ENCODE data around the gene SLC35A5.

Gene SLC35A5

GRCh38 chr3:112572701-112573100, 10.9 kb downstream of the SLC35A5 start:
- DNase-seq = no peak

- no peak for DNase-seq
These were observed 17.4 kb downstream of the SLC35A5 start for GRCh38 chr3:112579232-112579631.

DNA sequence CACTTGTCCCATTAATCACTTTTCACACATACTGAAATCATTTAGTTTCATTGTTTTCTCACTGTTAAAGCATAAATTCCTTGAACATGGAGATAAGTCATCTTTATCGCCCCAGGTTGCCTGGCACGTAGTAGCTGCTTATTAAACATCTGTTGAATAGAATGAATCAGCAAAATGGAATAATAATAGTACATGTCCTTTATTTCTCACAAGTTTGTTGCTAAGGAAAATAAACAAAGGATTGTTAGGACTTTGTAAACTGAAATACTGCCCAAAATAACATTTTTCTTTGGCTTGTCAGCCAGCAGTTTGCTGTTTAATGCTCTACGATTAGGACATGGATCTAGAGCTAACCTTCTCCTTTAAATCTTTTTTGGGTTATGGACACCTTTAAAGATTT, 17.9 kb downstream of the SLC35A5 start:
- no peak for DNase-seq

DNA sequence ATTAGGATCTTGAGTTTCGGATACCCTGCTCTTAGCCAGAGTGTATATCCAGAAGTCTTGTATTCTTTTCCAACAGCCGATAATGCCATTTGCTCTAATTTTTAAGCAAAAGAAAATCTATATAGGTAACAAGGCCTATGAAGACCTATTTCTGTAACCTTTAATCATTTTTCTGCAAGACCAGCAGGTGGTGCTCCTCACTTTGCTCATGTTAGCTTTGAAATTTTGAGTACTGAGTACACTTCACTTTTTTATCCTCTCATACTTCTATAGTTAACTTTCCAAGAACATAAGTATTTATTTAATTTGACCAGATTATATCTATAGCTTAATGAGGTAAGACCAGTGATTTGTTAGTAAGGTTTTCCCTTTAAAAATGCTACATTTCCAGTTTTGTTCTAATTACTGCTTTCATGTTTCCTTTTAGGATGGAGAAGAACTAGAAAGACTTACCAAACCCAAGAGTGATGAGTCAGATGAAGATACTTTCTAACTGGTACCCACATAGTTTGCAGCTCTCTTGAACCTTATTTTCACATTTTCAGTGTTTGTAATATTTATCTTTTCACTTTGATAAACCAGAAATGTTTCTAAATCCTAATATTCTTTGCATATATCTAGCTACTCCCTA, 20.5 kb downstream of the SLC35A5 start:
- peak; percentile 64 for DNase-seq

DNA sequence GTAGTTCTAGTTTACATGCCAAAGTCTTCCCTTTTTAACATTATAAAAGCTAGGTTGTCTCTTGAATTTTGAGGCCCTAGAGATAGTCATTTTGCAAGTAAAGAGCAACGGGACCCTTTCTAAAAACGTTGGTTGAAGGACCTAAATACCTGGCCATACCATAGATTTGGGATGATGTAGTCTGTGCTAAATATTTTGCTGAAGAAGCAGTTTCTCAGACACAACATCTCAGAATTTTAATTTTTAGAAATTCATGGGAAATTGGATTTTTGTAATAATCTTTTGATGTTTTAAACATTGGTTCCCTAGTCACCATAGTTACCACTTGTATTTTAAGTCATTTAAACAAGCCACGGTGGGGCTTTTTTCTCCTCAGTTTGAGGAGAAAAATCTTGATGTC, 21.3 kb downstream of the SLC35A5 start:
- no peak for DNase-seq

DNA sequence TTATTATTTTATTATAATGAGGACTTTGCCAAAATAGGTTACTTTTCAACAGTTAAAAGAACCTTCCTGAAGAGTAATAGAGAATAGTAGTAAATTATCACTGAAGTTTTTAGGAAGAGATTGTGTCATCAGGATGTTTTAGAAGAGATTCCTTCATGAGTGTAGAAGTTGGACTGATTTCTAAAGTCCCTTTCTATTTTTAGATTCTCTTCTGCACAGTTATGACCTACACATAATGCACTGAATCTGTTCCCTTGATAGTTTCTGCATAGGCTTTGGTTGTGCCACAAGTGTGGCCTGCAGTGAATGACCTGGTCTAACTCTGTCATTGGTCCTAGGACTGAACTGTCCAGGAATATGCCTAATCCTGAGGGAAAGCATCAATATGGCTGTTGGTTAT, 23.9 kb downstream of the SLC35A5 start:
- no peak for DNase-seq

GRCh38 chr3:112587336-112587735, 25.5 kb downstream of the SLC35A5 start:
- no peak for DNase-seq

DNA sequence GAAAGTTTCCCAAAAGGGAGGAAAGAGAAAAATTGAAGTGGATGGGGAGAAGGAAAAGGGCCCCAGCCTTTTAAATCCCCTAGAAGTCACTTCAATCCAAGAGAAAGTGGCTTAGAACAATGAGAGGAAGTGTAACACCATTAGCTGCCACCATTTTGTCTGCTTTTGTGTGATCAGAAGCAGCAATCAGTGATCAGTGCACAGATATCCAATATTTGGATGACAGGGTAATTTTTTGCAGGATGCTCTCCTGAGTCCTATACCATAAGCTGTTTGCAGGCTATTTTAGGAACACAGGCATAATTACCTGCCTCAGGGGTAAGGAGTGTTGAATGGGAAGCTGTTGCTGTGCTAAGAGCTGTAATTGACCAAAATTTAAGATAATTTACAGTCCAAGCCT, 31.4 kb downstream of the SLC35A5 start:
- no peak for DNase-seq

DNA sequence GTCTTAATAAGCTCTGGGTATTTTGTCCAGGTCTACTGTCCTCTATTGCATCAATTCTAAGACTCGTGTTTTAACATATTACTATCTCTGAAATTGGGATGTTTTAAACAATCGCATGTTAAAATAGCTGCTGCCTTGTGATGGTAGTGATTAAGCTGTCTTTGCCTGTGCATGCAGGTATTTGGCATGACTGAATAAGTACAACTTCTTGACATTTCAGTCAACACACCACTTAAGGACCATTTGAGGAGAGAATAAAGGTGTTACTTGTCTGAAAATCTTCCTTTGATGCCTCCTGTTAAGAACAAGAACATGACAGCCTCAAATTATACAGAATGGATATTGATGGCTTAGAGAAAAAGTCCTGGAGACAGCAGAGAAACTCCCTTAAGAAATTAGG, 33.0 kb downstream of the SLC35A5 start:
- DNase-seq = no peak

DNA sequence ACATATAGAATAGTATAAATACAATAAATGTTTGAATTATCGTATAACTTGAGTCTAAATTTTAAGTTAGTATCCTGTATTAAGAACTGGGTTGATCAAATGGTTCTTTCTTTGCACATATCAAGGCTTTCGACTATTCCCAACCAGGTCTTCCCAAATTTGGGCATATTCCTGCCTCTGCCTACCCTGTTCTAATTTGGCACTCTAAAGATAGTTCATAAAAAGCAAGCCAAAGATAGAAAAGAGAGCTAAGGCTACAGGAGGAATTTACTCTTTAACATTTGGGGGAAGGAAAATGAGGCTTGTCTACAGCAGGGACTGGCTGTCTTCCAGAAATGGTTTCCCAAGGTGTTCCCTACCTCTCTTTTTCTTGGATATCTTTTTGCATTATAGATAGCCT, 36.1 kb downstream of the SLC35A5 start:
- DNase-seq = no peak

DNA sequence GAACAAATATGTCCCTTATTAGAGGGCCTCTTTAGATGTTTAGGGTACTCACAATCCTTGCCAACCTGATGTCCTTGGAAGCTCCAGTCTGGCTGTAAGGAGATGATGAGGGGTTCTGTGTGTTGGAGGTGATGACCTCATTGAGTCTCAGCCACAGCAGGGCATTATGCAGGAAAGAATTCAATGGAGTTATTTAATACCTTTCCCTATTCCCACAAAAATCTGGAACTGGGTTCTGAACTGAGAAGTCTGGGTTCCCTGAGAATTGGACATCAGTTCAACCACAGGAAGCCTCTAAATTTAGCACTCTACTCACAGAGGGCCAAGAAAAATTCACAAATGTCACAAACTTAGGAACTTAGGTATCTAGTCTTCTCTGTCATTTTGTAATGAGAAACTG, 36.9 kb downstream of the SLC35A5 start:
- DNase-seq = no peak

- no peak for DNase-seq
These were observed 40.5 kb downstream of the SLC35A5 start for GRCh38 chr3:112602217-112602838.

DNA sequence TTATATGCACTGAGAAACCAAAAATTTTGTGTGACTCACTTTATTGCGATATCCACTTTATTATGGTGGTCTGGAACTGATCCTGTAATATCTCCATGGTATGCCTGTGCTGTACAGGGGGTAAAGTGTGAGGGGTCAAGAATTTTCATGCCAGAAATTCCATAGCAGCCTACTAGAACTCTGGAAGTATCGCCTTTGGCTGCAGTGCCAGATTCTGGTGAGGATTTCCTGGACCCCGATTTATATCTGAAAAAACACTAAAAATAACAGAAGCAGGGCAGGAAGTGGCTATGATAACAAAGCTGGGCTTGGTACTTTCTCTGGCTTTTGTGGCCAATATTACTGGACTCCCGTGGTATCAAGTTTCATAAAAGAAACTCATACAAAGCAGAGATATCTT, 42.7 kb downstream of the SLC35A5 start:
- no peak for DNase-seq

GRCh38 chr3:112605285-112605684, 43.4 kb downstream of the SLC35A5 start:
- no peak for DNase-seq

DNA sequence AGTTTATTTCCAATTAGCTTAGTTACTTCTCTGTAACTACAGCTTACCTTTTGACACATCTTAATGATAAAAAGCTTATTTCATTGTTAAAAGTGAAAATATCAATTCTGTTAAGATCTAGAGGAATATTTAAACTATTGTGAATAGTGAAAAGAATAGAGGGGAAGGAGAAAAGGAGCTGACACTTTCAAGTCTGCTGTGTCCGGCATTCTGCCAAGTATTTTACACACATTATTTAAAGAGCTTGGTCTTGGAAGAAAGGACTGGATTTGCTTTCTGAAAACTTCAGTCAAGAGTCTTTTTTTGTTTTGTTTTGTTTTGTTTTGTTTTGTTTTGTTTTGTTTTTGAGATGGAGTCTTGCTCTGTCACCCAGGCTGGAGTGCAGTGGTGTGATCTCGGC, 44.3 kb downstream of the SLC35A5 start:
- no peak for DNase-seq

GRCh38 chr3:112607863-112608262, 46.0 kb downstream of the SLC35A5 start:
- no peak for DNase-seq

DNA sequence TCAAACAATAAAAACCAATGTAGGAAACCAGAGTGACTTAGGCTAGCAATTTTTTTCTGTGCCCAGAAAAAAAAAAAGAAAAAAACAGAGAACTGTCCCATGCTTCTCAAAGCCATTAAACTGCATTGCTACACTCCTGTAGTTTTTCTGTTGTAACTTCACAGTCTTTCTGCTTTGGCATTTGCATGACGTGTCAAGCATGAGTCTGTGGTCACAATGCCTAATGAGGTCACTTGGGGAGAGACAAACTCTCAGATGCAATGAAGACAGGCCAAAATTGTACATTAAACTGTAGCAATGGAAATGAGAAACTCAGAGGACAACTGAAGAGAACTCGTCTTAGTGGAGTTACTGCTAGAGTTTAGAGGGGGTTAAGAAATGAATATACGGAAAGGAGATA, 48.3 kb downstream of the SLC35A5 start:
- no peak for DNase-seq

DNA sequence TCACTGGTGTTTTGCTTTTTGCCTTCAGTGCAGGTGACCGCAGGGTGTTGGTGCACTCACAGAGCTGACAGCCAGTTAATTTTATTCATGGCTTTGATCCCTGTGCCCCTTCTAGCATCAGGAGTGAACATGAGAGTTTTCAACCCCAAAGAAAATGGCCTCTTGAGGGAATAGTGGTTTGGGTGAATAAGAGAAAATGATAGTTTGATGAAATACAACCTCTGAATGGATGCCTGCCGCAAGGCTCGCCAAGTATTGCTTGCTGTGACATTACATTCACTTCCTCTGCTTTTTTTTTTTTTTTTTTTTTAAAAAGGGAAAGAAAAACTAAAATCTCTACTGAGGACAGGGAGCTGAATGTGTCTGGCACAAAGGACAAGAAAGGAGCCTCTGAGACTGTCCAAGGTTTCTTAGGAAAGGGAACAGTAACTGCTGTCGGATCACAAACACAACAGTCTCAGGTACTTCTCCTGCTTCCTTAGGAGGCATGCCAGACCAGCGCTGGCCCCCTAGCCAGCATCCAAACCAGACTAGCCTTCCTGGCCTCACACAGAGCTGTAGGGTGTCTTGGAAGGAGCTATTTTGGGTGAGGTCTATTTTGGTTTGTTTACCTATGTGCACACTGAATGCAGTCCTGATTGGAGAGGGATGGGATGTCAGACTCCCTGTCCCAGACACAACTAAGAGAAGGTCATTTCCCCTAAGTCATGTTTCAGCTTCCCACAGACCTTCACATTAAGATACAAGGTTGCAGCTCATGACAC, 50.1 kb downstream of the SLC35A5 start:
- no peak for DNase-seq

GRCh38 chr3:112615989-112616731, 54.3 kb downstream of the SLC35A5 start:
- no peak for DNase-seq

GRCh38 chr3:112617285-112617684, 55.4 kb downstream of the SLC35A5 start:
- DNase-seq = peak; percentile 25

DNA sequence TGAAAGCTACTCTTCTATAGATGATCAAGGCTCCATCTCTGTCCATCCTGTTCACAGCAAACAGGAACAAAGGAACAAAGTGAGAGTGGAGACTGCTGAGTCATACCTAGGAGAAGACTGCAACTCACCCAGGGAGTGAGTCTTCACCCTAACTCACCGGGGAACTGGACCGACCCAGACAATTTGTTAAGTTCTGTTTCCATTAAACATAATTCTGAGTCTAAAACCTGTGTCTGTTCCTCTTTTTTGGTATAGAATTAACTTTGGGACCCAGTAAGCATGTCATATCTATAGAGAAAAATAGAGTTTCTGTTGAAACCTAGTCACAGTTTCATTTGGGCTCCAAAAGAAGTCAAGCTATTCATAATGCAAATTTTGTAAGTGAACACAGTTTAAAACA, 57.5 kb downstream of the SLC35A5 start:
- no peak for DNase-seq

DNA sequence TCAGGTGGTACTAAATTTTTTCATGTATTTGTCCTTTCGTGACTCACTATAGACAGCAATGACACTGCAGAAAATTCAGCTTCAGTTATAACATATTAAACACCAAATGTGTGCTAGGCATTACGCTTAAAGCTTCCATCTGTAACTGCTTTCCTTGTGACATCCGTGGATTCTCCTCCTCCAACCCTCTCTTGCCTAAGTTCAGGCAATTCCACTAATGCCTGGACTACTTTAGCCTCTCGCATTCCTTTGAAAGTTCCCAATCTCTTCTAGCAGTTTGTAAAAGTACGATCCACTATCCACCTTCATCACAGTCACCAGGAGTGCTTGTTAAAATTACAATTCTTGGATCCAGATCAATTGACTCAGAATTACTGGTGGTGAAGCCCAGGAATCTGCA, 61.4 kb downstream of the SLC35A5 start:
- no peak for DNase-seq

DNA sequence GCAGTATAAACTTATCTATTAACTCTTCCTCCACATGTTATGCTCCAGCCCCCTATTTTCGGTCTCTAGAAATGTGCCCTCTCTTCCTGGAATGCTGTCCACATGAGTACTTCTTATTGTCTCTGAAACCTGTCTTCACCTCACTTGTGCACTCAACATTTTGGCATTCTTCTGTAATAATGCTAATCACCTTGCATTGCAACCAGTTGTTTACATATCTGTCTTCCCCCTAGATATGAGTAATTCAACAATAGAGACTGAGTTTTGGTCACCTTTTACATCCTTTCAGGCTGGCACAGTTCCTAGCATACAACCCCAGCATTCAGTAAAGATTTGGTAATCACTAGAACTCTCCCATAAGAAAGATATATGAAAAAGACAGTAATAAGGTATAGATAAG, 61.9 kb downstream of the SLC35A5 start:
- DNase-seq = no peak

DNA sequence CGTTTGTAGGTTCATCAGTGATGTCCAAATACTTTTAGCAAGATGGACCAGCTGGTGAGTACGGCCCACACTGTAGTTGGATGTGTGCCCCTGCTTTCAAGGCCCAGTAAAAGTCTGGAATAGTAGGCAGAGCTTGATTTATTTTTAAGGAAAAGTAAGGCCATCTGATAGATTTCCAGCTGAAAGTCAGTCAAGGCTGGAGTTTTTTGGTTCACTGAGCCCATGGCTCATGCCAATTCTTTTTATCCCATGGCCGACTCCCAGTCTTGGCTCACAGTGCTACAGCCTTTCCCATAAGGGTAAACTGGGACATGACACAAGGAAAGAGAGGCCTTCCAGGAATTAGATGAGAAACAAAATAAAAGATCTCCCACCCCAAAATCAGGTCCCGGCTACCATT, 65.6 kb downstream of the SLC35A5 start:
- no peak for DNase-seq

All from NCI-H82 (cell line).